Ovary (tissue), 9 donors: ENCODE data around the gene UGCG. TPM values are rescaled to one million over a fixed set of nuclear protein-coding genes. Genes with fewer than 3 reads are reported as not detected.
"Not testable (repeated sequence)": the region's sequence is repeated elsewhere in the genome, so short reads cannot be mapped to it uniquely, and the experiment has no call there.

Experiments
- DNase-seq, 5 donors: peaks; one replicate each; pipeline ENCODE4 v3.0.0-alpha.2; 2019 to 2020
- H3K27ac ChIP-seq, 2 donors: fragments of 200-600 bp; one replicate each; pipeline versions ENCODE4 v1.5.1 to v1.8.0; 2019 to 2022
- H3K27me3 ChIP-seq: fragments of 200-600 bp; one replicate; pipeline ENCODE4 v1.8.0; 2022
- H3K36me3 ChIP-seq: fragments of 200-600 bp; sonication (generic); one replicate; pipeline ENCODE4 v1.5.1; 2019
- H3K4me1 ChIP-seq: one replicate; pipeline ENCODE4 v1.8.1; 2013; ENCODE audit warnings: mild to moderate bottlenecking, moderate library complexity; ENCODE audit not compliant: insufficient read depth
- H3K4me3 ChIP-seq: fragments of 200-600 bp; sonication (generic); one replicate; pipeline ENCODE4 v1.5.1; 2017
- H3K9me3 ChIP-seq, 2 donors: fragments of 200-600 bp in 1 of 2; sonication (generic) in 1 of 2; one replicate each; pipeline versions ENCODE4 v1.5.1 to v1.8.1; 2013 to 2019; ENCODE audit warnings: mild to moderate bottlenecking in 1 of 2, moderate library complexity in 1 of 2
- EP300 ChIP-seq: sonication (generic); formaldehyde crosslinking; IDR thresholded peaks from one replicate; pipeline ENCODE4 v1.6.1; 2017; ENCODE audit warnings: antibody characterized with exemption
- POLR2A ChIP-seq: fragments of 450-650 bp; IDR thresholded peaks from one replicate; pipeline ENCODE4 v1.6.1; 2017; ENCODE audit warnings: antibody characterized with exemption, mild to moderate bottlenecking, moderate library complexity
- WGBS, 3 donors: extraction: QIAGEN DNeasy Blood & Tissue Kit in 1 of 3; methylation state at CpG; one replicate each; pipeline versions ENCODE4 v1.1.5 to v1.1.7; 2013 to 2017; 5-methylcytosine and 5-hydroxymethylcytosine counted together
- intact Hi-C, 4 donors: fragments of 100-400 bp; cut with DNase I; formaldehyde crosslinking; loops; one replicate each; pipeline versions ENCODE4 v1.11.0 to v1.15.1; 2022 to 2023
- polyA plus RNA-seq, 2 donors: library from polyadenylated mRNA; stranded (reverse); fragments of 200-250 nt in 1 of 2; fragments of 350-450 nt in 1 of 2; fragmentation: Illumina TruSeq in 1 of 2; extraction: RNeasy Lipid Tissue Mini Kit (QIAGEN cat#74804) in 1 of 2; gene quantifications; one replicate each; pipeline ENCODE4 v1.2.3, GENCODE V29; 2013 to 2014
- total RNA-seq, 7 donors: library from RNA; depleted of rRNA in 2 of 7; stranded (reverse); fragments of >200 nt in 2 of 7; fragmentation: NEBNext Ultra II Directional in 3 of 7; extraction: Animal tissue kit (Norgen Biotek cat#: 25700) in 3 of 7; gene quantifications; one replicate each; pipeline versions ENCODE4 v1.1.0 to v1.2.4, GENCODE V29; 2016 to 2023
- TF ChIP-seq, protein P1 (sequence below), 3 donors: fragments of 450-650 bp in 2 of 3; fragments of 200-600 bp in 1 of 3; IDR thresholded peaks; one replicate each; pipeline versions ENCODE4 v1.5.1 to v1.8.0; 2016 to 2022; ENCODE audit warnings: antibody characterized with exemption in 3 of 3, mild to moderate bottlenecking in 1 of 3
- donor health status: DM: no; HTN: no; CAD: no; lungs with moderate emphysema.
- donor health status: DM: no; HTN: no; CAD: no.
- donor health status: Bipolar disorder and iron deficiency.
- donor health status: DM: yes; HTN: yes; CAD: no.
- donor health status: DM: no; HTN: no; CAD: no.
- donor health status: DM: yes; HTN: yes; CAD: no.

Gene UGCG
- total and polyA plus RNA-seq, 9 donors = 13.1 to 74.1 (median 19.8) TPM

DNA sequence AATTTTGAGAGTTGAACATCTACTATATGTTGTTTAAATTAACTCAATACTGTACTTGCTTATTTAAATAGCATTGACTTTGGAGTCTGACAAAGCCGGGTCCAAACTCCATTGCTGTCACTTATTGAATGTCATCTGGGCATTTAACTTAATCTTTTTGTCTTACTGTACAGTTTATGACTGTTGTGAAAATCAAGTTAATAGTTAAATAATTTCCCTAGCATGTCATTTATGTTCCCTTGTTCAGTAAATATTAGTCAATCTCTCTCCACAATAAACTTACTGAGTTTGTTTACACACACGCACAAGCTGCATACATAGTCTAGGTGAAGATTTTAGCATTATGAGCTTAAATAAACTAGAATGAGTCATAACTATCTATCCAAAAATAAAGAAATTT, 6.3 kb upstream of the UGCG start:
- WGBS, 3 donors = 90 to 98% (median 95%) methylated on average over 2 of the region's 2 CpGs
- H3K36me3 ChIP-seq = no peaks in the 10 kb centered on the region
- no peaks in the 10 kb centered on the region for H3K27me3 ChIP-seq
- no peak overlapping the region for H3K4me3 ChIP-seq
- H3K27ac ChIP-seq = no peak overlapping the region
- peaks cover under 1% of the 10 kb centered on the region for H3K4me1 ChIP-seq
- no peak for DNase-seq
- intact Hi-C loops = loop anchor here in 1 of 4 donors (10.0 kb wide), 1 partner anchor 1164 kb away; the partner anchor contains the start of gene ZFP37
- H3K9me3 ChIP-seq = no peaks in the 10 kb centered on the region
- TF ChIP-seq, protein P1, sequence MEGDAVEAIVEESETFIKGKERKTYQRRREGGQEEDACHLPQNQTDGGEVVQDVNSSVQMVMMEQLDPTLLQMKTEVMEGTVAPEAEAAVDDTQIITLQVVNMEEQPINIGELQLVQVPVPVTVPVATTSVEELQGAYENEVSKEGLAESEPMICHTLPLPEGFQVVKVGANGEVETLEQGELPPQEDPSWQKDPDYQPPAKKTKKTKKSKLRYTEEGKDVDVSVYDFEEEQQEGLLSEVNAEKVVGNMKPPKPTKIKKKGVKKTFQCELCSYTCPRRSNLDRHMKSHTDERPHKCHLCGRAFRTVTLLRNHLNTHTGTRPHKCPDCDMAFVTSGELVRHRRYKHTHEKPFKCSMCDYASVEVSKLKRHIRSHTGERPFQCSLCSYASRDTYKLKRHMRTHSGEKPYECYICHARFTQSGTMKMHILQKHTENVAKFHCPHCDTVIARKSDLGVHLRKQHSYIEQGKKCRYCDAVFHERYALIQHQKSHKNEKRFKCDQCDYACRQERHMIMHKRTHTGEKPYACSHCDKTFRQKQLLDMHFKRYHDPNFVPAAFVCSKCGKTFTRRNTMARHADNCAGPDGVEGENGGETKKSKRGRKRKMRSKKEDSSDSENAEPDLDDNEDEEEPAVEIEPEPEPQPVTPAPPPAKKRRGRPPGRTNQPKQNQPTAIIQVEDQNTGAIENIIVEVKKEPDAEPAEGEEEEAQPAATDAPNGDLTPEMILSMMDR (IDR thresholded peaks at IDR 0.05) = no peak
- TF ChIP-seq POLR2A (no peak), EP300 (no peak)

DNA sequence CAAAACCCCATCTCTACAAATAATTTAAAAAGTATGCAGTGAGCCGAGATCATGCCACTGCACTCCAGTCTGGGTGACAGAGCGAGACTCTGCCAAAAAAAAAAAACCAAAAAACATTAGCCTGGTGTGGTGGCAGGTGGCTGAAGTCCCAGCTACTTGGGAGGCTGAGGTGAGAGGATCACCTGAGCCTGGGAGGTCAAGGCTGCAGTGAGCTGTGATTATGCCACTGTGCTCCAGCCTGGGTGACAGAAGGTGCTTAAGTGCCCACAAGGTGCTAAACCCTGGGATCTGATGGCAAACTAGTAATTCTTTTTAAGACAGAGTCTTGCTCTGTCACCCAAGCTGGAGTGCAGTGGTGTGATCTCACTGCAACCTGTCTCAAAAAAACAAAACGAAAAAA, 5.7 kb upstream of the UGCG start:
- not testable (repeated sequence) for H3K9me3 ChIP-seq, DNase-seq, H3K36me3 ChIP-seq, H3K4me1 ChIP-seq, H3K4me3 ChIP-seq, H3K27ac ChIP-seq, H3K27me3 ChIP-seq
- WGBS, 3 donors = 91 to 97% (median 94%) methylated on average over 3 of the region's 3 CpGs
- intact Hi-C loops = loop anchor here in 1 of 4 donors (10.0 kb wide), 1 partner anchor 1164 kb away; the partner anchor contains the start of gene ZFP37

- intact Hi-C loops = loop anchor here in 1 of 4 donors (10.0 kb wide), 1 partner anchor 1163 kb away; the partner anchor contains the start of gene ZFP37
- Histone ChIP-seq H3K36me3 (no peaks in the 10 kb centered on the region), H3K9me3 (no peaks in the 10 kb centered on the region), H3K4me3 (no peak overlapping the region), H3K4me1 (peaks cover 2% of the 10 kb centered on the region), H3K27ac (no peak overlapping the region), H3K27me3 (no peaks in the 10 kb centered on the region)
- TF ChIP-seq EP300 (no peak), POLR2A (no peak)
- TF ChIP-seq, protein P1 (IDR thresholded peaks at IDR 0.05) = no peak
- 89 to 91% (median 90%) methylated on average over 11 of the region's 11 CpGs for WGBS, 3 donors
- DNase-seq = no peak
Measured at GRCh38 chr9:111891910-111892499, 4.6 kb upstream of the UGCG start.

GRCh38 chr9:111896942-111897600, 457 bp downstream of the UGCG start:
- H3K4me3 ChIP-seq = peak overlapping the region; percentile 86
- H3K4me1 ChIP-seq = peaks cover 11% of the 10 kb centered on the region
- intact Hi-C loops = loop anchor here in 2 of 4 donors (5.0 to 10.0 kb wide), 3 partner anchors 175 to 1815 kb away; partner anchors contain the start of gene ZFP37 (in 1 of the 2)
- no peaks in the 10 kb centered on the region for H3K9me3 ChIP-seq
- H3K27ac ChIP-seq = peak overlapping the region; percentile 82 to 83
- DNase-seq = peak; percentile 70 to 82 (median 80)
- no peaks in the 10 kb centered on the region for H3K36me3 ChIP-seq
- no peak for TF ChIP-seq POLR2A
- TF ChIP-seq, protein P1 (IDR thresholded peaks at IDR 0.05) = peak in 1 of 3 donors; percentile 3
- no peaks in the 10 kb centered on the region for H3K27me3 ChIP-seq
- WGBS, 3 donors = 0% methylated on average over 50 to 68 of the region's 68 CpGs
